Heart left ventricle (tissue), 16 donors: ENCODE results near the gene KIF17. TPM values are rescaled to one million over a fixed set of nuclear protein-coding genes. Genes with fewer than 3 reads are reported as not detected.

Source experiments
- ATAC-seq, 4 donors: fragments of 200-7000 bp; cut with Tn5 transposase; one replicate each; pipeline ENCODE4 v1.9.1; 2020 to 2022; ENCODE audit warnings: moderate library complexity in 4 of 4, mild to moderate bottlenecking in 3 of 4, moderate number of reproducible peaks in 1 of 4
- DNase-seq, 5 donors: peaks; one replicate each; pipeline ENCODE4 v3.0.0-alpha.2; 2020
- H3K27ac ChIP-seq, 12 donors: fragments of 200-600 bp; sonication (generic) in 4 of 12; one replicate each; pipeline versions ENCODE4 v1.5.0 to v1.8.0; 2016 to 2022; ENCODE audit warnings: mild to moderate bottlenecking in 2 of 12
- H3K27me3 ChIP-seq, 9 donors: fragments of 200-600 bp; sonication (generic) in 2 of 9; one replicate each; pipeline versions ENCODE4 v1.5.1 to v1.8.0; 2016 to 2022; ENCODE audit warnings: mild to moderate bottlenecking in 3 of 9
- H3K36me3 ChIP-seq, 9 donors: fragments of 200-600 bp; sonication (generic) in 2 of 9; one replicate each; pipeline versions ENCODE4 v1.5.0 to v1.8.0; 2018 to 2022; ENCODE audit warnings: mild to moderate bottlenecking in 2 of 9
- H3K4me1 ChIP-seq, 12 donors: fragments of 200-600 bp; sonication (generic) in 4 of 12; one replicate each; pipeline versions ENCODE4 v1.5.0 to v1.8.0; 2016 to 2022; ENCODE audit warnings: mild to moderate bottlenecking in 3 of 12
- H3K4me3 ChIP-seq, 12 donors: fragments of 200-600 bp; sonication (generic) in 4 of 12; one replicate each; pipeline versions ENCODE4 v1.5.0 to v1.8.0; 2017 to 2022; ENCODE audit warnings: mild to moderate bottlenecking in 9 of 12, moderate library complexity in 4 of 12
- H3K9me3 ChIP-seq, 12 donors: fragments of 200-600 bp; sonication (generic) in 4 of 12; one replicate each; pipeline versions ENCODE4 v1.5.0 to v1.8.0; 2016 to 2022; ENCODE audit warnings: mild to moderate bottlenecking in 1 of 12
- CTCF ChIP-seq, 12 donors: fragments of 200-600 bp; sonication (generic) in 4 of 12; IDR thresholded peaks; one replicate each; pipeline versions ENCODE4 v1.5.0 to v1.8.0; 2018 to 2022; ENCODE audit warnings: antibody characterized with exemption in 12 of 12, mild to moderate bottlenecking in 5 of 12
- POLR2A ChIP-seq, 2 donors: fragments of 450-650 bp; IDR thresholded peaks; one replicate each; pipeline ENCODE4 v1.6.1; 2017; ENCODE audit warnings: antibody characterized with exemption in 2 of 2, mild to moderate bottlenecking in 2 of 2, moderate library complexity in 2 of 2
- WGBS, 4 donors: extraction: QIAGEN DNeasy Blood & Tissue Kit in 2 of 4; methylation state at CpG; one replicate each; pipeline versions ENCODE4 v1.1.5 to v1.1.7; 2013 to 2018; 5-methylcytosine and 5-hydroxymethylcytosine counted together
- intact Hi-C, 10 donors: fragments of 100-400 bp; cut with DNase I; formaldehyde crosslinking; loops; one replicate each; pipeline versions ENCODE4 v1.11.1 to v1.14.2; 2022
- polyA plus RNA-seq, 2 donors: library from polyadenylated mRNA; stranded (reverse); fragments of 200-250 nt; gene quantifications; one replicate each; pipeline ENCODE4 v1.2.3, GENCODE V29; 2013
- total RNA-seq, 9 donors: library from RNA; depleted of rRNA in 2 of 9; stranded (reverse); fragments of >200 nt in 2 of 9; fragmentation: NEBNext Ultra II Directional in 3 of 9; extraction: Animal tissue kit (Norgen Biotek cat#: 25700) in 3 of 9; gene quantifications; one replicate each; pipeline versions ENCODE4 v1.1.0 to v1.2.4, GENCODE V29; 2016 to 2023
- donor health status: ischemic (EF 13 %, LVEDD 7.1; RV severe dilation, severe dysfunction).
- donor health status: healthy with polysubstance abuse.
- donor health status: DM: no; HTN: yes; CAD: no.
- donor health status: DM: no; HTN: no; CAD: no.
- donor health status: ischemic (EF 25% LVEDD 6.9; RV normal size, moderate dysfunction).
- donor health status: ischemic (EF 25% LVEDD 5.7; RV mildly dilated, moderate dysfunction).
- donor health status: healthy.
- donor health status: DM: yes; HTN: yes; CAD: no.
- donor health status: ischemic (EF 35%, LVEDD 5.7; RV mildly dilated, moderate dysfunction).
- donor health status: nonischemic (EF 11% LVEDD 7.7; RV severe dilation, severe dysfunction).
- donor health status: DM: yes; HTN: yes; CAD: no.
- donor health status: PGD.
- donor health status: ischemic (EF 29% LVEDD 5.4; RV normal size, mild dysfunction).
- donor health status: nonischemic (EF 23%, LVEDD 6.1; RV moderate dilation, normal function).

Gene KIF17
- total and polyA plus RNA-seq, 11 donors = 1.6 to 9.3 (median 3.4) TPM

GRCh38 chr1:20665726-20666125 lies 52.1 kb downstream of the KIF17 start:
- no peaks in the 10 kb centered on the region for H3K9me3 ChIP-seq
- TF ChIP-seq POLR2A (IDR thresholded peaks at IDR 0.05) (no peak), CTCF (IDR thresholded peaks at IDR 0.05) (no peak)
- peak in 1 of 5 donors; percentile 40 for DNase-seq
- no peaks in the 10 kb centered on the region for H3K27me3 ChIP-seq
- intact Hi-C loops = no loop called here
- 70 to 78% (median 75%) methylated on average over 12 of the region's 12 CpGs for WGBS, 4 donors
- H3K4me1 ChIP-seq = peaks cover 0 to 24% (median 11%) of the 10 kb centered on the region in 12 donors
- ATAC-seq = no peak
- H3K4me3 ChIP-seq = peak overlapping the region in 4 of 12 donors; percentile 7 to 36 (median 22)
- H3K36me3 ChIP-seq = peaks cover 0 to 18% (median 0%) of the 10 kb centered on the region in 9 donors
- H3K27ac ChIP-seq = peak overlapping the region; percentile 44 to 80 (median 72)

GRCh38 chr1:20663969-20664715 lies 53.7 kb downstream of the KIF17 start:
- intact Hi-C loops = no loop called here
- peaks cover 0 to 8% (median 1%) of the 10 kb centered on the region in 9 donors for H3K36me3 ChIP-seq
- H3K27ac ChIP-seq = no peak overlapping the region
- H3K9me3 ChIP-seq = no peaks in the 10 kb centered on the region
- H3K4me3 ChIP-seq = no peak overlapping the region
- WGBS, 4 donors = 77 to 83% (median 79%) methylated on average over 11 to 12 of the region's 12 CpGs
- ATAC-seq = no peak
- TF ChIP-seq POLR2A (IDR thresholded peaks at IDR 0.05) = no peak
- TF ChIP-seq CTCF (IDR thresholded peaks at IDR 0.05) = no peak
- peaks cover 0 to 40% (median 26%) of the 10 kb centered on the region in 12 donors for H3K4me1 ChIP-seq
- H3K27me3 ChIP-seq = no peaks in the 10 kb centered on the region
- no peak for DNase-seq

- no peak overlapping the region for H3K4me3 ChIP-seq
- H3K27ac ChIP-seq = no peak overlapping the region
- peaks cover 0 to 13% (median 0%) of the 10 kb centered on the region in 9 donors for H3K36me3 ChIP-seq
- ATAC-seq = no peak
- intact Hi-C loops = no loop called here
- no peak for TF ChIP-seq CTCF (IDR thresholded peaks at IDR 0.05)
- TF ChIP-seq POLR2A (IDR thresholded peaks at IDR 0.05) = no peak
- H3K4me1 ChIP-seq = peaks cover 0 to 46% (median 30%) of the 10 kb centered on the region in 12 donors
- 92 to 100% (median 94%) methylated on average over 1 of the region's 1 CpG for WGBS, 4 donors
- H3K9me3 ChIP-seq = no peaks in the 10 kb centered on the region
- no peaks in the 10 kb centered on the region for H3K27me3 ChIP-seq
- DNase-seq = no peak
Observed at GRCh38 chr1:20663365-20663764, 54.4 kb downstream of the KIF17 start.

- Histone ChIP-seq H3K27me3 (no peaks in the 10 kb centered on the region), H3K36me3 (peaks cover 0 to 26% (median 10%) of the 10 kb centered on the region in 9 donors), H3K4me3 (peak overlapping the region; percentile 38 to 100 (median 84)), H3K4me1 (peaks cover 4 to 53% (median 35%) of the 10 kb centered on the region in 12 donors), H3K27ac (peak overlapping the region; percentile 37 to 97 (median 90)), H3K9me3 (no peaks in the 10 kb centered on the region)
- WGBS, 4 donors = 50 to 62% (median 55%) methylated on average over 7 of the region's 7 CpGs
- DNase-seq (no peak), ATAC-seq (no peak)
- intact Hi-C loops = no loop called here
- TF ChIP-seq POLR2A (IDR thresholded peaks at IDR 0.05) = no peak
- TF ChIP-seq CTCF (IDR thresholded peaks at IDR 0.05) = no peak
Observed at GRCh38 chr1:20662110-20662475, 55.7 kb downstream of the KIF17 start.
